Measurements from ENCODE around the gene FHOD3.

Gene FHOD3

GRCh38 chr18:36295880-36296301 is 1.6 kb upstream of the FHOD3 start:
- no peak for DNase-seq (ENCODE audit: insufficient read length, low spot score)
- FAIRE-seq, result no peak

GRCh38 chr18:36296650-36297416 is 680 bp upstream of the FHOD3 start:
- DNase-seq (ENCODE audit: insufficient read length, low spot score) (peak; percentile 25), FAIRE-seq (peak; percentile 53)

- peak; percentile 22 for DNase-seq (ENCODE audit: insufficient read length, low spot score)
- no peak for FAIRE-seq
Measured at GRCh38 chr18:36298126-36298741, 721 bp downstream of the FHOD3 start.

DNA sequence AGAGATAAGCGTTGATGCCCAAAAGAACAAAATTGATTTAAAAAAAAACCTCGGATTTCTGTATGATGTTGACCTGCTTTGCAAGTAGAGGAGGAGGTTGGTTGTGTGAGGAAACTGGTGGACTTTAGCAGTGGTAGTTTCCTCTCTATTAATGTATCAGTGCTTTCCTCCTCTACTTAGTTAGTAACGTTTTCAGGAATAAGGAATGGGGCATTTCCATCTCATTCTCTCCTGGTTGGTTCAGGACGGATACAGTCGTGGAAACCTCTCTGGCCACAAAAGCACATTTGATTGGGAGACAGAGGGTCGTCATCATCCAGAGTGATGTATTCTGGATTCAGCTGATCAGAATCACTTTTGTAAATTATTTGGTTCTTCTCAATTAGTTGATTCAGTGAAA is 1.5 kb downstream of the FHOD3 start:
- no peak for FAIRE-seq
- DNase-seq (ENCODE audit: insufficient read length, low spot score), result no peak

DNA sequence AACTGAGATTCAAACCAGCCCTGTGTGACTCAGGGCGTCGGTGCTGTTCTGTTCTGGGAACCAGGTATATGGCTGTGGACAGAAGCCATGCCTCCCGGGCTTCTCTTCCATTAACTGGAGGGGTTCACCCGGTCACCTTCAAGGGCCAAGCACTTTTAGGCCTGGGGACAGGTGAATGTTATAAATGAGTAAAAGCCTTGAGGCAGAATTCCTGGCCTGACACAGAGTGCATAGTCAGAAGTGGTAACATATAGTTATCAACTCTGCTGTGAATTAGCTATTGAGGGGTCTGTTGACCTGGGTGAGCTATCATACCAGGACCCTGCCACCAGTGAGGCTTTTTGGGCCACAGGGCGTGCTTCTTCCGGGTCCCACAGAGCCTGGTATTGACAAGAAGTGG is 2.7 kb downstream of the FHOD3 start:
- FAIRE-seq (no peak), DNase-seq (ENCODE audit: insufficient read length, low spot score) (no peak)

- DNase-seq (ENCODE audit: insufficient read length, low spot score), result no peak
- FAIRE-seq, result no peak
Measured at GRCh38 chr18:36301884-36302283, 4.4 kb downstream of the FHOD3 start.

DNA sequence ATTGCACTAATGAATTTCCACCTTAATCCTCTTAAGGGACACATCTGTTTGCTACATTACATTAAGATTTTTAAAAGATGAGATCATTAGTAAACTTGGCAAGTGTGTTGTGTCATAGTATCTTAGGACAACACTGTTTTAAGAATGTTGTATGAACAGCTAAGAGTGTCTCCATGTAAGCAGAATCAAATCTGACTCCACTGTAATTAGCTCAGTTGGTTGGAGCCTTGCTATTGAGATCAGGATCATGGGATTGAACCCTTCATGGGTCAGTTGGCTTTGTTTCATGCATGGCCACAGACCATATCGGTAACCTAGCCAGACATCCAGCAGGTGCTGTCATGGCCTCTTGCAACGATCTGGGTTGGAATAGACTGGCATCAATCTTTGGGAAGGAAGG is 5.2 kb downstream of the FHOD3 start:
- FAIRE-seq (no peak), DNase-seq (ENCODE audit: insufficient read length, low spot score) (no peak)

GRCh38 chr18:36303211-36303844 is 5.8 kb downstream of the FHOD3 start:
- no peak for FAIRE-seq

GRCh38 chr18:36304723-36305122 is 7.2 kb downstream of the FHOD3 start:
- FAIRE-seq (no peak), DNase-seq (ENCODE audit: insufficient read length, low spot score) (no peak)

More at GRCh38 chr18:36303211-36303844, 5.8 kb downstream of the FHOD3 start:
- DNase-seq (ENCODE audit: insufficient read length, low spot score), result no peak

DNA sequence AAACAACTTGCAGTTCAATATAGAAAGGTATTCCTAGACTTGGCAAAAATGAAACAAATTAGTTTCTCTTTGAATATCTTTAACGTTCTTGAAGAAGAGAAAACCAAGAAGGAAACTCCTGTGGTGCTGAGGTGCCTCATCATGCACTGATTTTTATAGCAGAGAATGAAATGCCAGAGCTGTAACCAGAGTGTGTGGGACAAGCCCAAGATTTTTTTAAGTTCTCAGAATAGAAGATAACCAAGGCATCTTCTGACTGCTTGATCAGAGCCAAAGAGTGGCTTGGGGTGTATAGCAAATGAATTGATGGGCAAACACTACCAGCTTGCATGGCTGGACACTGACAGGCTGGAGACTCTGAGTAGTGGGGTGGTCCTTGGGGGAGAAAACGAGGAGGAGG is 7.9 kb downstream of the FHOD3 start:
- FAIRE-seq (no peak), DNase-seq (ENCODE audit: insufficient read length, low spot score) (no peak)

GRCh38 chr18:36307513-36307912 is 10.0 kb downstream of the FHOD3 start:
- no peak for DNase-seq (ENCODE audit: insufficient read length, low spot score)
- FAIRE-seq, result no peak

DNA sequence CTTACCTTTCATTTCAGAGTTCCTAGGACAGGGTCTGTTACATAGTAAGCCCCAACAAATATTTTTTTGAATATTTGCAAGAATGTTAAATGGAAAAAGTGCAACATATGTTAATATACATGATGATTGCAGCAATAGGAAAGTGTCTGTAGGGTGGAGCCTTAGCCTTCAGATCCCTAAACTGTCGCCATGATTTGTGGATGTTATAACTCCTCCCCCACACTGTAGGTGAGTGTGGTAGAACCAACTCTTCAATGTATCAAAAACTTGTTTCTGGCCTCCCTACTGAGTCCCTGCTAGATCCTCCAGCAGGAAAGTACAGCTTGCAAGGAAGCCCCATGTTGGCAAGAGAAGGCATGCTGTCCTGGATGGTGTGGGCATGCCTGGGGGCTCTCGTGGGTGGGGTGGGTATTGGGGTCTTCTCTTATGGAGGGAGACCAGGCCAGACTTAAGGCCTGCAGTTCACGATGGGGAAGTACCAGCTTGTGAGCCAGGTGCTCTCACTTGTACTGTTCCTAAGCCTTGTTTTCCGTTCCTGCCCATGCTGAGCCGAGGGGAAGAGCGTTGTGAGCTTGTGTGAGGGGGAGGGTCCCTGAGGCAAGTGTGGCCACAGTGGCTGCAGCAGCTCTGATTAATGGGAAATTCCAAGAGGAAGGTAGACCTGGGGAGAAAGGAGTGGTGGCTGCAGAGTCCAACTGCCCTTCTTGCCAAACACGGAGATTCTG is 11.4 kb downstream of the FHOD3 start:
- no peak for DNase-seq (ENCODE audit: insufficient read length, low spot score)
- no peak for FAIRE-seq

GRCh38 chr18:36309436-36310391 is 12.2 kb downstream of the FHOD3 start:
- DNase-seq (ENCODE audit: insufficient read length, low spot score) (no peak), FAIRE-seq (no peak)

- FAIRE-seq (no peak), DNase-seq (ENCODE audit: insufficient read length, low spot score) (no peak)
Measured at GRCh38 chr18:36311026-36311570, 13.6 kb downstream of the FHOD3 start.

GRCh38 chr18:36312806-36313395 is 15.4 kb downstream of the FHOD3 start:
- FAIRE-seq (no peak), DNase-seq (ENCODE audit: insufficient read length, low spot score) (no peak)

GRCh38 chr18:36314098-36314497 is 16.6 kb downstream of the FHOD3 start:
- DNase-seq (ENCODE audit: insufficient read length, low spot score), result no peak
- no peak for FAIRE-seq

DNA sequence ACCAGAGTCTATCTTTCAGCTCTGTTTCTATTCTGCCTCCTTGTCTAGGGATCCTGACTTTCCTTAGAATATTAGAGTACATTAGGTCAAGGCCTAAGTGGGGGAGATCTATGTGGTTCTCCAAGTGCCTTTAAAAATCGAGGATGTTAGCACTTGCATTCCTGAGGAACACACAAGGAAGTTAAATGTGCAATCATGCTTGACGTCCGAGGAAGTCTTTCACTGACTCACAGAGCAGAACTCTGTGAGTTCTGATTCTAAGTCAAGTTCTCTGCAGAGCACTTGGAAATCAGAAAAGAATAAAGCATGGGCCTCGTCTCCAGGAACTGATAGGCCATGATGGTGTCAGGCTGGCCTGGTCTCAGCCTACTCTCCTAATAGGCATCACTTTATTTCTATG is 17.2 kb downstream of the FHOD3 start:
- DNase-seq (ENCODE audit: insufficient read length, low spot score) (no peak), FAIRE-seq (no peak)

GRCh38 chr18:36315736-36316135 is 18.2 kb downstream of the FHOD3 start:
- no peak for FAIRE-seq

GRCh38 chr18:36316246-36316645 is 18.7 kb downstream of the FHOD3 start:
- FAIRE-seq (no peak), DNase-seq (ENCODE audit: insufficient read length, low spot score) (no peak)

More at GRCh38 chr18:36315736-36316135, 18.2 kb downstream of the FHOD3 start:
- no peak for DNase-seq (ENCODE audit: insufficient read length, low spot score)
